ENCODE data around the gene RCSD1.

Gene RCSD1

GRCh38 chr1:167629681-167630567, at the start of gene RCSD1:
RCSD1 (plus strand) TSS chr1:167630232; CDS start chr1:167630424, 192 bp downstream.
- no peak for TF ChIP-seq CTCF (IDR thresholded peaks at IDR 0.05; ENCODE audit: extremely low read depth, insufficient read depth, missing control alignments)
- in situ Hi-C loops (cut with MboI; ENCODE audit: low pct_unique_long_range_greater_than_20kb, low sequenced_read_pairs, unreplicated experiment), result no loop called here
- peak; percentile 84 for DNase-seq (ENCODE audit: low spot score)

GRCh38 chr1:167582064-167582463, 48.0 kb upstream of the RCSD1 start:
- in situ Hi-C loops (cut with MboI; ENCODE audit: low pct_unique_long_range_greater_than_20kb, low sequenced_read_pairs, unreplicated experiment), result no loop called here
- no peak for TF ChIP-seq CTCF (IDR thresholded peaks at IDR 0.05; ENCODE audit: extremely low read depth, insufficient read depth, missing control alignments)
- DNase-seq (ENCODE audit: low spot score), result no peak

- in situ Hi-C loops (cut with MboI; ENCODE audit: low pct_unique_long_range_greater_than_20kb, low sequenced_read_pairs, unreplicated experiment), result no loop called here
- TF ChIP-seq CTCF (IDR thresholded peaks at IDR 0.05; ENCODE audit: extremely low read depth, insufficient read depth, missing control alignments), result no peak
- no peak for DNase-seq (ENCODE audit: low spot score)
Measured at GRCh38 chr1:167582722-167583121, 47.3 kb upstream of the RCSD1 start.

GRCh38 chr1:167584581-167584980, 45.5 kb upstream of the RCSD1 start:
- TF ChIP-seq CTCF (IDR thresholded peaks at IDR 0.05; ENCODE audit: extremely low read depth, insufficient read depth, missing control alignments), result no peak
- DNase-seq (ENCODE audit: low spot score), result no peak
- in situ Hi-C loops (cut with MboI; ENCODE audit: low pct_unique_long_range_greater_than_20kb, low sequenced_read_pairs, unreplicated experiment), result no loop called here

- no peak for TF ChIP-seq CTCF (IDR thresholded peaks at IDR 0.05; ENCODE audit: extremely low read depth, insufficient read depth, missing control alignments)
- in situ Hi-C loops (cut with MboI; ENCODE audit: low pct_unique_long_range_greater_than_20kb, low sequenced_read_pairs, unreplicated experiment), result no loop called here
- DNase-seq (ENCODE audit: low spot score), result no peak
Measured at GRCh38 chr1:167587342-167587741, 42.7 kb upstream of the RCSD1 start.

- in situ Hi-C loops (cut with MboI; ENCODE audit: low pct_unique_long_range_greater_than_20kb, low sequenced_read_pairs, unreplicated experiment), result no loop called here
- no peak for DNase-seq (ENCODE audit: low spot score)
- no peak for TF ChIP-seq CTCF (IDR thresholded peaks at IDR 0.05; ENCODE audit: extremely low read depth, insufficient read depth, missing control alignments)
Measured at GRCh38 chr1:167587872-167588271, 42.2 kb upstream of the RCSD1 start.

Data from GM13977 (cell line).